Transverse colon (tissue), 4 donors: ENCODE results near the gene MTHFD2L. TPM values are rescaled to one million over a fixed set of nuclear protein-coding genes. Genes with fewer than 3 reads are reported as not detected.
A peak's percentile ranks its signal among the peaks of the same experiment; 100 is the strongest.

Experiments
- DNase-seq: peaks from one replicate; pipeline ENCODE4 v3.0.0-alpha.2; 2019
- H3K27ac ChIP-seq, 4 donors: fragments of 200-600 bp; sonication (generic); 2 replicates each; pipeline ENCODE4 v1.5.1; 2016 to 2018; ENCODE audit warnings: inconsistent platforms in 4 of 4
- H3K27me3 ChIP-seq: fragments of 200-600 bp; sonication (generic); 2 replicates; pipeline ENCODE4 v1.5.1; 2017; ENCODE audit warnings: inconsistent platforms
- H3K36me3 ChIP-seq, 4 donors: fragments of 200-600 bp; sonication (generic); 2 replicates each; pipeline ENCODE4 v1.5.1; 2017 to 2019; ENCODE audit warnings: inconsistent platforms in 4 of 4
- H3K4me1 ChIP-seq, 4 donors: fragments of 200-600 bp; sonication (generic); 2 replicates each; pipeline ENCODE4 v1.5.1; 2017 to 2020; ENCODE audit warnings: inconsistent platforms in 4 of 4
- H3K4me3 ChIP-seq, 4 donors: fragments of 200-600 bp; sonication (generic); 1 replicate in 1 of 4; 2 replicates in 3 of 4; pipeline versions ENCODE4 v1.5.1 to v1.6.1; 2017 to 2019; ENCODE audit warnings: inconsistent platforms in 4 of 4
- H3K9me3 ChIP-seq, 2 donors: fragments of 200-600 bp; sonication (generic); 2 replicates each; pipeline ENCODE4 v1.5.1; 2017 to 2019; ENCODE audit warnings: inconsistent platforms in 2 of 2
- CTCF ChIP-seq, 5 experiments: fragments of 200-600 bp in 3 of 5; fragments of 450-650 bp in 2 of 5; sonication (generic) in 3 of 5; IDR thresholded peaks; 1 replicate in 2 of 5; 2 replicates in 3 of 5; pipeline ENCODE4 v1.5.1; 2016 to 2017; ENCODE audit warnings: antibody characterized with exemption in 5 of 5, inconsistent platforms in 3 of 5, mild to moderate bottlenecking in 2 of 5, moderate library complexity in 1 of 5
- EP300 ChIP-seq: sonication (generic); formaldehyde crosslinking; IDR thresholded peaks from one replicate; pipeline ENCODE4 v1.6.1; 2017; ENCODE audit warnings: antibody characterized with exemption, low read depth
- POLR2A ChIP-seq: fragments of 450-650 bp; IDR thresholded peaks from one replicate; pipeline ENCODE4 v1.6.1; 2016; ENCODE audit warnings: antibody characterized with exemption, mild to moderate bottlenecking, moderate library complexity
- POLR2AphosphoS5 ChIP-seq, 3 donors: sonication (generic); formaldehyde crosslinking; IDR thresholded peaks; one replicate each; pipeline ENCODE4 v1.6.1; 2016; ENCODE audit warnings: antibody characterized with exemption in 3 of 3
- WGBS, 2 donors: methylation state at CpG; one replicate each; pipeline ENCODE4 v1.1.5; 2018; ENCODE audit warnings: low coverage in 1 of 2; 5-methylcytosine and 5-hydroxymethylcytosine counted together
- in situ Hi-C, 4 donors: fragments of 200-750 bp; cut with MboI; loops; one replicate each; pipeline versions ENCODE4 v1.15.0 to v1.15.1; 2017; ENCODE audit warnings: low sequenced_read_pairs in 3 of 4, low pct_ligation_motif_present in 1 of 4, low pct_unique_long_range_greater_than_20kb in 1 of 4
- intact Hi-C: fragments of 100-400 bp; cut with DNase I; formaldehyde crosslinking; loops from one replicate; pipeline ENCODE4 v1.15.1; 2023; ENCODE audit warnings: low total_unique reads
- total RNA-seq, 4 donors: library from RNA; depleted of rRNA; stranded (reverse); fragments of >200 nt; gene quantifications; one replicate each; pipeline ENCODE4 v1.1.0, GENCODE V29; 2016

MTHFD2L gene
- total RNA-seq, 4 donors from 2014 or later = 7.6 to 18.1 (median 12.7) TPM

- intact Hi-C loops (no loop called here), in situ Hi-C loops (loop anchor here (10.0 to 25.0 kb wide), 2 partner anchors 113 to 121 kb away; no protein-coding TSS in a partner anchor)
- TF ChIP-seq POLR2A (no peak), POLR2AphosphoS5 (IDR thresholded peaks at IDR 0.05) (no peak), EP300 (no peak), CTCF (IDR thresholded peaks at IDR 0.05) (no peak)
- Histone ChIP-seq H3K27ac (no peak within 1 kb of the TSS), H3K4me1 (no peaks in the 10 kb centered on the region), H3K36me3 (no peaks in the 10 kb centered on the region), H3K4me3 (no peak within 1 kb of the TSS), H3K27me3 (no peaks in the 10 kb centered on the region), H3K9me3 (no peaks in the 10 kb centered on the region)
- DNase-seq = no peak
- 61 to 70% methylated on average over 5 of the region's 5 CpGs for WGBS, 2 donors
Measured at GRCh38 chr4:74308215-74308614, 150.3 kb downstream of the MTHFD2L start, which contains the start of gene EPGN. EPGN (plus strand) TSS chr4:74308470; CDS start chr4:74308534, 64 bp downstream.

- no peaks in the 10 kb centered on the region for H3K9me3 ChIP-seq
- H3K4me3 ChIP-seq = no peak overlapping the region
- no peak for DNase-seq
- TF ChIP-seq POLR2A = no peak
- no peak for TF ChIP-seq EP300
- TF ChIP-seq POLR2AphosphoS5 (IDR thresholded peaks at IDR 0.05) = no peak
- TF ChIP-seq CTCF (IDR thresholded peaks at IDR 0.05) = no peak
- no peaks in the 10 kb centered on the region for H3K36me3 ChIP-seq
- H3K27ac ChIP-seq = no peak overlapping the region
- no peaks in the 10 kb centered on the region for H3K4me1 ChIP-seq
- intact Hi-C loops = no loop called here
- in situ Hi-C loops = loop anchor here (10.0 to 25.0 kb wide), 2 partner anchors 114 to 122 kb away; no protein-coding TSS in a partner anchor
- no peaks in the 10 kb centered on the region for H3K27me3 ChIP-seq
Measured at GRCh38 chr4:74309223-74309622, 151.3 kb downstream of the MTHFD2L start.

GRCh38 chr4:74311696-74312313 is 153.9 kb downstream of the MTHFD2L start:
- 26 to 27% methylated on average over 4 of the region's 4 CpGs for WGBS, 2 donors
- no peak overlapping the region for H3K4me3 ChIP-seq
- no peak overlapping the region for H3K27ac ChIP-seq
- no peaks in the 10 kb centered on the region for H3K4me1 ChIP-seq
- no peaks in the 10 kb centered on the region for H3K27me3 ChIP-seq
- in situ Hi-C loops = loop anchor here in 2 of 4 donors (10.0 to 25.0 kb wide), 2 partner anchors 87 to 125 kb away; no protein-coding TSS in a partner anchor
- peak; percentile 20 to 55 (median 45) for TF ChIP-seq CTCF (IDR thresholded peaks at IDR 0.05)
- TF ChIP-seq POLR2A = no peak
- no peak for DNase-seq
- no peaks in the 10 kb centered on the region for H3K9me3 ChIP-seq
- H3K36me3 ChIP-seq = no peaks in the 10 kb centered on the region
- intact Hi-C loops = no loop called here

- in situ Hi-C loops = loop anchor here in 2 of 4 donors (10.0 to 25.0 kb wide), 2 partner anchors 90 to 127 kb away; no protein-coding TSS in a partner anchor
- no peak for TF ChIP-seq POLR2A
- no peak for TF ChIP-seq EP300
- no peak for TF ChIP-seq CTCF (IDR thresholded peaks at IDR 0.05)
- no peak for TF ChIP-seq POLR2AphosphoS5 (IDR thresholded peaks at IDR 0.05)
- intact Hi-C loops = no loop called here
Measured at GRCh38 chr4:74314329-74314728, 156.4 kb downstream of the MTHFD2L start.

More at GRCh38 chr4:74314329-74314728, 156.4 kb downstream of the MTHFD2L start:
- Histone ChIP-seq H3K4me1 (no peaks in the 10 kb centered on the region), H3K27ac (no peak overlapping the region), H3K27me3 (no peaks in the 10 kb centered on the region), H3K4me3 (no peak overlapping the region), H3K36me3 (no peaks in the 10 kb centered on the region), H3K9me3 (no peaks in the 10 kb centered on the region)
- 89 to 100% methylated on average over 2 of the region's 2 CpGs for whole genome bisulfite sequencing, 2 donors
- DNase-seq = no peak
